Measurements from ENCODE around the gene STRN3.

DNA sequence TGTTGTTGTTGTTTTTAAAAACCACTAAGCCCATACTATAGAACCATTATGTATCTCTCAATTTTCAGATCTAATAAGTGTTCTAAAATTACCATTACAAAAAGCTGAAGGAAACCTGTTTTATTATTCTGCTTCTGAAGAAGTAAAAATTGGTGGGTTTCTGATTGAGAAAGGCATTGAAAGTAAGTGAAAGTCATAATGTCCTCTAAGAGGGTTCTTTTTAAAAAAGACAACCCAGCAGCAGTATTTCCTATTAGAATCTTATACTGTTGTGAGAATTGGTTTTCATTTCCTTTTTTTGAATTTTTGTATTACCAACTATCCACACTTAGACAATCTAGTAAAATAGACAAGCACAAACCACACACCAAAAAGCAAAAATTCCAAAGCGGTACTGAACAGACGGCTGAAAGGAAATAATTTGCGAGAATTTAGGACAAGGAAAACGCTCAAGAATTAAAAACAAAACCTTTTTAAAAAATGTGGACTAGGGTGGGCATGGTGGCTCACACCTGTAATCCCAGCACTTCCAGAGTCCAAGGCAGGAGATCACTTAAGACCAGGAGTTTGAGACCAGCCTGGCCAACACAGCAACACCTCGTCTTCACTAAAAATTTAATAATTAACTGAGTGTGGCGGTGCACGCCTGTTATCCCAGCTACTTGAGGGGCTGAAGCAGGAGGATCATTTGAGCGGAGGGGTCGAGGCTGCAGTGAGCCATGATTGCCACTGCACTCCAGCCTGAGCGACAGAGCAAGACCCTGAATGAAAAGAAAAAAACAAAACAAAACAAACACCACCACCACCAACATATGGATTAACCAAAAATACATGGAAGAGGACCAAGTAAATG is 67.4 kb downstream of the STRN3 start:
- TF ChIP-seq POLR2A (IDR thresholded peaks at IDR 0.05; ENCODE audit: low read depth, low read length) = no peak
- TF ChIP-seq, protein P1, sequence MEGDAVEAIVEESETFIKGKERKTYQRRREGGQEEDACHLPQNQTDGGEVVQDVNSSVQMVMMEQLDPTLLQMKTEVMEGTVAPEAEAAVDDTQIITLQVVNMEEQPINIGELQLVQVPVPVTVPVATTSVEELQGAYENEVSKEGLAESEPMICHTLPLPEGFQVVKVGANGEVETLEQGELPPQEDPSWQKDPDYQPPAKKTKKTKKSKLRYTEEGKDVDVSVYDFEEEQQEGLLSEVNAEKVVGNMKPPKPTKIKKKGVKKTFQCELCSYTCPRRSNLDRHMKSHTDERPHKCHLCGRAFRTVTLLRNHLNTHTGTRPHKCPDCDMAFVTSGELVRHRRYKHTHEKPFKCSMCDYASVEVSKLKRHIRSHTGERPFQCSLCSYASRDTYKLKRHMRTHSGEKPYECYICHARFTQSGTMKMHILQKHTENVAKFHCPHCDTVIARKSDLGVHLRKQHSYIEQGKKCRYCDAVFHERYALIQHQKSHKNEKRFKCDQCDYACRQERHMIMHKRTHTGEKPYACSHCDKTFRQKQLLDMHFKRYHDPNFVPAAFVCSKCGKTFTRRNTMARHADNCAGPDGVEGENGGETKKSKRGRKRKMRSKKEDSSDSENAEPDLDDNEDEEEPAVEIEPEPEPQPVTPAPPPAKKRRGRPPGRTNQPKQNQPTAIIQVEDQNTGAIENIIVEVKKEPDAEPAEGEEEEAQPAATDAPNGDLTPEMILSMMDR (conservative IDR thresholded peaks at IDR 0.05; ENCODE audit: low read depth, low read length) = no peak
- TF ChIP-seq MAFK (IDR thresholded peaks at IDR 0.05; ENCODE audit: low read depth, low read length) = no peak
- no peak for TF ChIP-seq MAZ (IDR thresholded peaks at IDR 0.05; ENCODE audit: borderline replicate concordance, low read depth, low read length)
- no peak for TF ChIP-seq NFE2L2 (IDR thresholded peaks at IDR 0.05; ENCODE audit: low read depth, low read length)
- TF ChIP-seq SMC3 (IDR thresholded peaks at IDR 0.05; ENCODE audit: low read depth, low read length) = no peak
- TF ChIP-seq, protein P2, sequence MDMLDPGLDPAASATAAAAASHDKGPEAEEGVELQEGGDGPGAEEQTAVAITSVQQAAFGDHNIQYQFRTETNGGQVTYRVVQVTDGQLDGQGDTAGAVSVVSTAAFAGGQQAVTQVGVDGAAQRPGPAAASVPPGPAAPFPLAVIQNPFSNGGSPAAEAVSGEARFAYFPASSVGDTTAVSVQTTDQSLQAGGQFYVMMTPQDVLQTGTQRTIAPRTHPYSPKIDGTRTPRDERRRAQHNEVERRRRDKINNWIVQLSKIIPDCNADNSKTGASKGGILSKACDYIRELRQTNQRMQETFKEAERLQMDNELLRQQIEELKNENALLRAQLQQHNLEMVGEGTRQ (IDR thresholded peaks at IDR 0.05; ENCODE audit: low read depth, low read length) = no peak
- TF ChIP-seq MXI1 (IDR thresholded peaks at IDR 0.05; ENCODE audit: borderline replicate concordance, low read depth, low read length) = no peak
- no peak for TF ChIP-seq RCOR1 (IDR thresholded peaks at IDR 0.05; ENCODE audit: insufficient replicate concordance, low read length)
- no peak for TF ChIP-seq FOS (IDR thresholded peaks at IDR 0.05; ENCODE audit: low read depth, low read length)

Data from IMR-90 (cell line).